GM12878 (cell line): Measurements from ENCODE around the gene SQOR. TPM values are rescaled to one million over a fixed set of nuclear protein-coding genes. Genes with fewer than 3 reads are reported as not detected.

Experiments
- FOS ChIP-seq: IDR thresholded peaks from 3 replicates; pipeline ENCODE4 v1.6.1; 2011; ENCODE audit warnings: borderline replicate concordance; ENCODE audit not compliant: insufficient read length; ENCODE audit errors: extremely low read depth
- LARP7 ChIP-seq: fragments of 450-650 bp; IDR thresholded peaks from 2 replicates; pipeline ENCODE4 v1.6.1; 2017; ENCODE audit warnings: mild to moderate bottlenecking
- SMAD1 ChIP-seq: fragments of 450-650 bp; IDR thresholded peaks from 2 replicates; pipeline ENCODE4 v1.6.1; 2018; ENCODE audit warnings: mild to moderate bottlenecking, low read depth; ENCODE audit not compliant: partially characterized antibody
- SREBF1 ChIP-seq: IDR thresholded peaks from 2 replicates; pipeline ENCODE4 v1.6.1; 2012; ENCODE audit warnings: mild to moderate bottlenecking, low read length
- polyA plus RNA-seq, 11 experiments: library from polyadenylated mRNA; depleted of rRNA in 4 of 11; unstranded in 6 of 11; stranded (reverse) in 5 of 11; fragments of >200 nt; fragmentation: Nextera tagmentation in 4 of 11; fragmentation: Illumina TruSeq in 1 of 11; extraction: Ambion mirVana in 4 of 11; extraction: Trizol in 1 of 11; gene quantifications; 1 replicate in 1 of 11; 2 replicates in 10 of 11; pipeline versions ENCODE4 v1.2.1 to v1.2.3, GENCODE V29; 2011 to 2016; ENCODE audit warnings: inconsistent platforms in 2 of 11, missing spikeins in 2 of 11, low read depth in 1 of 11
- total RNA-seq, 4 experiments: library from RNA; depleted of rRNA in 3 of 4; stranded (reverse); fragments of >200 nt in 3 of 4; fragmentation: Illumina TruSeq in 1 of 4; extraction: Trizol in 1 of 4; gene quantifications; 2 replicates each; pipeline versions ENCODE4 v1.2.1 to v1.2.3, GENCODE V29; 2013 to 2021
- TF ChIP-seq, protein P1 (sequence below): fragments of 450-650 bp; IDR thresholded peaks from 2 replicates; pipeline ENCODE4 v1.6.1; 2018; ENCODE audit warnings: mild to moderate bottlenecking, low read depth, moderate library complexity; ENCODE audit not compliant: partially characterized antibody
- TF ChIP-seq, protein P2 (sequence below): fragments of 450-650 bp; IDR thresholded peaks from 2 replicates; pipeline ENCODE4 v1.6.1; 2017; ENCODE audit warnings: mild to moderate bottlenecking, moderate library complexity
- TF ChIP-seq, protein P3 (sequence below): fragments of 150-350 bp; IDR thresholded peaks from 2 replicates; pipeline ENCODE4 v1.6.1; 2016; ENCODE audit warnings: low read depth, low read length

SQOR gene
- total and polyA plus RNA-seq, 10 of the 15 experiments (the other 5 are each of a cell fraction or from before 2014, with no cell fraction given) = 14.5 to 74.7 (median 44.2) TPM

DNA sequence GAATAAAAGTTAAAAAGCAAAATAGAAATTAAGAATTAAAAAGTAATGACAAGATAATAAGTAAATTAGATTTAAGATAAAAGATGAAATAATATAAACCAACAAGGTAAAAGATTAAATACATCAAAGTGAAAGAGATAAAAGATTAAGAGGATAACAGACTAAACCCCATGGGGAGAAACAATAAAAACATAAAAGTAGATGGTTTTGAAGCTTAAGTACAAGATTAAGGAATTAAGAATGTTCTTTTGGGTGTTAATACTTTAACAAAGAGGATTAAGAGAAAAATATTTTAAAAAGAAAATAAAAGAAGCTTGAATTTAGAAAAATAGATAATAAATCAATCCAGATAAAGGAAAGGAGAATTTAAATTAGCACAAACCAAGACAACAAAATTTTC is 85.4 kb downstream of the SQOR start (continued):
- TF ChIP-seq, protein P1, sequence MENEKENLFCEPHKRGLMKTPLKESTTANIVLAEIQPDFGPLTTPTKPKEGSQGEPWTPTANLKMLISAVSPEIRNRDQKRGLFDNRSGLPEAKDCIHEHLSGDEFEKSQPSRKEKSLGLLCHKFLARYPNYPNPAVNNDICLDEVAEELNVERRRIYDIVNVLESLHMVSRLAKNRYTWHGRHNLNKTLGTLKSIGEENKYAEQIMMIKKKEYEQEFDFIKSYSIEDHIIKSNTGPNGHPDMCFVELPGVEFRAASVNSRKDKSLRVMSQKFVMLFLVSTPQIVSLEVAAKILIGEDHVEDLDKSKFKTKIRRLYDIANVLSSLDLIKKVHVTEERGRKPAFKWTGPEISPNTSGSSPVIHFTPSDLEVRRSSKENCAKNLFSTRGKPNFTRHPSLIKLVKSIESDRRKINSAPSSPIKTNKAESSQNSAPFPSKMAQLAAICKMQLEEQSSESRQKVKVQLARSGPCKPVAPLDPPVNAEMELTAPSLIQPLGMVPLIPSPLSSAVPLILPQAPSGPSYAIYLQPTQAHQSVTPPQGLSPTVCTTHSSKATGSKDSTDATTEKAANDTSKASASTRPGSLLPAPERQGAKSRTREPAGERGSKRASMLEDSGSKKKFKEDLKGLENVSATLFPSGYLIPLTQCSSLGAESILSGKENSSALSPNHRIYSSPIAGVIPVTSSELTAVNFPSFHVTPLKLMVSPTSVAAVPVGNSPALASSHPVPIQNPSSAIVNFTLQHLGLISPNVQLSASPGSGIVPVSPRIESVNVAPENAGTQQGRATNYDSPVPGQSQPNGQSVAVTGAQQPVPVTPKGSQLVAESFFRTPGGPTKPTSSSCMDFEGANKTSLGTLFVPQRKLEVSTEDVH = no peak
- TF ChIP-seq, protein P2, sequence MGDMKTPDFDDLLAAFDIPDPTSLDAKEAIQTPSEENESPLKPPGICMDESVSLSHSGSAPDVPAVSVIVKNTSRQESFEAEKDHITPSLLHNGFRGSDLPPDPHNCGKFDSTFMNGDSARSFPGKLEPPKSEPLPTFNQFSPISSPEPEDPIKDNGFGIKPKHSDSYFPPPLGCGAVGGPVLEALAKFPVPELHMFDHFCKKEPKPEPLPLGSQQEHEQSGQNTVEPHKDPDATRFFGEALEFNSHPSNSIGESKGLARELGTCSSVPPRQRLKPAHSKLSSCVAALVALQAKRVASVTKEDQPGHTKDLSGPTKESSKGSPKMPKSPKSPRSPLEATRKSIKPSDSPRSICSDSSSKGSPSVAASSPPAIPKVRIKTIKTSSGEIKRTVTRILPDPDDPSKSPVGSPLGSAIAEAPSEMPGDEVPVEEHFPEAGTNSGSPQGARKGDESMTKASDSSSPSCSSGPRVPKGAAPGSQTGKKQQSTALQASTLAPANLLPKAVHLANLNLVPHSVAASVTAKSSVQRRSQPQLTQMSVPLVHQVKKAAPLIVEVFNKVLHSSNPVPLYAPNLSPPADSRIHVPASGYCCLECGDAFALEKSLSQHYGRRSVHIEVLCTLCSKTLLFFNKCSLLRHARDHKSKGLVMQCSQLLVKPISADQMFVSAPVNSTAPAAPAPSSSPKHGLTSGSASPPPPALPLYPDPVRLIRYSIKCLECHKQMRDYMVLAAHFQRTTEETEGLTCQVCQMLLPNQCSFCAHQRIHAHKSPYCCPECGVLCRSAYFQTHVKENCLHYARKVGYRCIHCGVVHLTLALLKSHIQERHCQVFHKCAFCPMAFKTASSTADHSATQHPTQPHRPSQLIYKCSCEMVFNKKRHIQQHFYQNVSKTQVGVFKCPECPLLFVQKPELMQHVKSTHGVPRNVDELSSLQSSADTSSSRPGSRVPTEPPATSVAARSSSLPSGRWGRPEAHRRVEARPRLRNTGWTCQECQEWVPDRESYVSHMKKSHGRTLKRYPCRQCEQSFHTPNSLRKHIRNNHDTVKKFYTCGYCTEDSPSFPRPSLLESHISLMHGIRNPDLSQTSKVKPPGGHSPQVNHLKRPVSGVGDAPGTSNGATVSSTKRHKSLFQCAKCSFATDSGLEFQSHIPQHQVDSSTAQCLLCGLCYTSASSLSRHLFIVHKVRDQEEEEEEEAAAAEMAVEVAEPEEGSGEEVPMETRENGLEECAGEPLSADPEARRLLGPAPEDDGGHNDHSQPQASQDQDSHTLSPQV = no peak
- TF ChIP-seq FOS (no peak), SREBF1 (no peak), SMAD1 (no peak), LARP7 (no peak)
- TF ChIP-seq, protein P3, sequence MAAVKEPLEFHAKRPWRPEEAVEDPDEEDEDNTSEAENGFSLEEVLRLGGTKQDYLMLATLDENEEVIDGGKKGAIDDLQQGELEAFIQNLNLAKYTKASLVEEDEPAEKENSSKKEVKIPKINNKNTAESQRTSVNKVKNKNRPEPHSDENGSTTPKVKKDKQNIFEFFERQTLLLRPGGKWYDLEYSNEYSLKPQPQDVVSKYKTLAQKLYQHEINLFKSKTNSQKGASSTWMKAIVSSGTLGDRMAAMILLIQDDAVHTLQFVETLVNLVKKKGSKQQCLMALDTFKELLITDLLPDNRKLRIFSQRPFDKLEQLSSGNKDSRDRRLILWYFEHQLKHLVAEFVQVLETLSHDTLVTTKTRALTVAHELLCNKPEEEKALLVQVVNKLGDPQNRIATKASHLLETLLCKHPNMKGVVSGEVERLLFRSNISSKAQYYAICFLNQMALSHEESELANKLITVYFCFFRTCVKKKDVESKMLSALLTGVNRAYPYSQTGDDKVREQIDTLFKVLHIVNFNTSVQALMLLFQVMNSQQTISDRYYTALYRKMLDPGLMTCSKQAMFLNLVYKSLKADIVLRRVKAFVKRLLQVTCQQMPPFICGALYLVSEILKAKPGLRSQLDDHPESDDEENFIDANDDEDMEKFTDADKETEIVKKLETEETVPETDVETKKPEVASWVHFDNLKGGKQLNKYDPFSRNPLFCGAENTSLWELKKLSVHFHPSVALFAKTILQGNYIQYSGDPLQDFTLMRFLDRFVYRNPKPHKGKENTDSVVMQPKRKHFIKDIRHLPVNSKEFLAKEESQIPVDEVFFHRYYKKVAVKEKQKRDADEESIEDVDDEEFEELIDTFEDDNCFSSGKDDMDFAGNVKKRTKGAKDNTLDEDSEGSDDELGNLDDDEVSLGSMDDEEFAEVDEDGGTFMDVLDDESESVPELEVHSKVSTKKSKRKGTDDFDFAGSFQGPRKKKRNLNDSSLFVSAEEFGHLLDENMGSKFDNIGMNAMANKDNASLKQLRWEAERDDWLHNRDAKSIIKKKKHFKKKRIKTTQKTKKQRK = no peak
